ENCODE measurements around the gene DYRK4. TPM values are rescaled to one million over a fixed set of nuclear protein-coding genes. Genes with fewer than 3 reads are reported as not detected.

Gene DYRK4
- total RNA-seq, 1 experiment from 2014 or later: 13.3 TPM

- H3K36me3 ChIP-seq (ENCODE audit: control insufficient read depth, insufficient read depth, low read length): peaks cover 18% of the 10 kb centered on the region
- no peak for DNase-seq (ENCODE audit: low read depth, low spot score)
- TF ChIP-seq SIN3A (IDR thresholded peaks at IDR 0.05; ENCODE audit: borderline replicate concordance, insufficient read depth, low read depth, low read length) (no peak), REST (IDR thresholded peaks at IDR 0.05; ENCODE audit: insufficient read depth in 1 of 2, low read depth in 2 of 2, low read length in 1 of 2) (no peak), TCF7L2 (IDR thresholded peaks at IDR 0.05; ENCODE audit: low read depth, low read length) (no peak), POLR2AphosphoS5 (IDR thresholded peaks at IDR 0.05; ENCODE audit: low read depth, low read length) (no peak), CTCF (IDR thresholded peaks at IDR 0.05) (no peak)
- no peaks in the 10 kb centered on the region for H3K27me3 ChIP-seq (ENCODE audit: control insufficient read depth, insufficient read depth, low read length)
- in situ Hi-C loops (cut with HindIII; ENCODE audit: low pct_unique_long_range_greater_than_20kb, low sequenced_read_pairs) (no loop called here), intact Hi-C loops (cut with micrococcal nuclease; ENCODE audit: unreplicated experiment) (no loop called here)
- ATAC-seq: no peak
- POLR2A ChIA-PET: no interaction called here
- peaks cover 5% of the 10 kb centered on the region; the same call in 1 of the 2 replicates for H3K4me1 ChIP-seq (ENCODE audit: control insufficient read depth, insufficient read depth, low read length)
- no TSS peak for BruUV-seq (replicated peaks)
- no peak overlapping the region for H3K4me3 ChIP-seq (ENCODE audit: low read depth in 2 of 2, low read length in 2 of 2)
- H3K27ac ChIP-seq (ENCODE audit: low read length): no peak overlapping the region
- H3K9me3 ChIP-seq (ENCODE audit: control insufficient read depth, insufficient read depth, low read depth, low read length): no peaks in the 10 kb centered on the region
- CTCF ChIA-PET: no interaction called here
Observed at GRCh38 chr12:4653691-4654090, 91.7 kb downstream of the DYRK4 start.

Other genes with a start within 250 kb of the DYRK4 start
- 17.4 TPM for gene TIGAR, start 241.0 kb upstream of the DYRK4 start, total RNA-seq (2021; ENCODE audit: unreplicated experiment)
- gene FGF23, start 182.5 kb upstream of the DYRK4 start, total RNA-seq (2021; ENCODE audit: unreplicated experiment): not detected
- not detected for gene FGF6, start 116.4 kb upstream of the DYRK4 start, total RNA-seq (2021; ENCODE audit: unreplicated experiment)
- 18.1 TPM for gene RAD51AP1, start 23.3 kb upstream of the DYRK4 start, total RNA-seq (2021; ENCODE audit: unreplicated experiment)
- 0.26 TPM for gene AKAP3, start 86.8 kb downstream of the DYRK4 start, total RNA-seq (2021; ENCODE audit: unreplicated experiment)
- 74.0 TPM for gene NDUFA9, start 86.9 kb downstream of the DYRK4 start, total RNA-seq (2021; ENCODE audit: unreplicated experiment)
- gene GALNT8, start 158.2 kb downstream of the DYRK4 start, total RNA-seq (2021; ENCODE audit: unreplicated experiment): not detected

All from Panc1 (cell line).